Erythroblast (primary cell): ENCODE data around the gene APC.
A peak's percentile ranks its signal among the peaks of the same experiment; 100 is the strongest.
"Not testable (repeated sequence)": the region's sequence is repeated elsewhere in the genome, so short reads cannot be mapped to it uniquely, and the experiment has no call there.

Experiments
- DNase-seq, 2 experiments: peaks; one replicate each; lab custom pipeline; 2025; lab: John Stamatoyannopoulos, UW
- GATA1 ChIP-seq: IDR thresholded peaks from 2 replicates; pipeline ENCODE4 v1.6.1; 2011; ENCODE audit warnings: low read depth, mild to moderate bottlenecking, control low read depth, low read length, moderate library complexity
- POLR2A ChIP-seq: IDR thresholded peaks from 2 replicates; pipeline ENCODE4 v1.6.1; 2011; ENCODE audit warnings: mild to moderate bottlenecking, low read length

The APC gene

DNA sequence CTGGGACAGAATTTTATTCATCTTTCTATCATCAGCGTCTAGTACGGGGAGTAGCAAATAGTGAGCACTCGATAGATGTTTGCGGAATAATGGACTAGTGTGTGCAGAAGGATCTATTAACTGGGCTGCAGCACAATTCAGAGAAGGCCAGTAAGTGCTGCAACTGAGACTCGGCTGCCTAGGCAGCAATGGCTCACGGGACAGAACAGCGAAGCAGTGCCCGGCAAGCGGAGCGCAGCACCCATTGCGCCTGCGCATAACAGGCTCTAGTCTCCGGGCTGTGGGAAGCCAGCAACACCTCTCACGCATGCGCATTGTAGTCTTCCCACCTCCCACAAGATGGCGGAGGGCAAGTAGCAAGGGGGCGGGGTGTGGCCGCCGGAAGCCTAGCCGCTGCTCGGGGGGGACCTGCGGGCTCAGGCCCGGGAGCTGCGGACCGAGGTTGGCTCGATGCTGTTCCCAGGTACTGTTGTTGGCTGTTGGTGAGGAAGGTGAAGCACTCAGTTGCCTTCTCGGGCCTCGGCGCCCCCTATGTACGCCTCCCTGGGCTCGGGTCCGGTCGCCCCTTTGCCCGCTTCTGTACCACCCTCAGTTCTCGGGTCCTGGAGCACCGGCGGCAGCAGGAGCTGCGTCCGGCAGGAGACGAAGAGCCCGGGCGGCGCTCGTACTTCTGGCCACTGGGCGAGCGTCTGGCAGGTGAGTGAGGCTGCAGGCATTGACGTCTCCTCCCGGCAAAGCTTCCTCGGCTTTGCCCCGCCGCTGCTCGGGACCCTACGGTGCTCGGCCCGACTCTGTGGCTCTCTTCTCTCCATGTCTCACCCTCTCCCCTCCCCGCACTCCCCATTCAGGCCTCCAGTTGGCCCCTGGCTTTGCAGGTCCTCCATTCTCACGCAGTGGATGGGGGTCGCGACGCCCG is 30.2 kb upstream of the APC start:
- TF ChIP-seq POLR2A (peak; percentile 93), GATA1 (no peak)
- peak; percentile 98 to 99 for DNase-seq

DNA sequence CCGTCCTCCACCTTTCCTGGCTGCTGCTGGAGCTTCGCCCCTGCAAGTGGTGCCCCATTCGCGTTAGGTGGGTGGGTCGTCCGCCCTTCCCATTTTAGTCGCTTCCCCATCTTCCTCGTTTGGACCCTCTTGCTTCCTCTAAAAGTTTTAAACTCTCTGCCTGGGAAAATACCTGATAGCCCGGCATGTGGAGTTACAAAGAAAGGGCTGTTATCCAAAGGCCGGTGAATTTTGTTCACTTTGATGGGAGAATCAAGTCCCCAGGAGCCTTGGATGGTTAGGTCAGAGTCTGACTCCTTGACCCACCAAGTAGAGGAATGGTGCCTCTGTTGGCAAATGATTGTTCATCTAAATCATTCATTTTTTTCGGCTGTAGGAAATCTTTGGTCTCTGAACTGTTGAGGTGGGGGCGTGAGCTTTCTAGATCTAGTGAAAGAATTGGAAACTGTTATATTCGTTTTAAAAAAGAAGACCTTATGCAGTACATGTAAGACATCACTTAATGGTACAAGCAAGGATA is 29.5 kb upstream of the APC start:
- TF ChIP-seq POLR2A = no peak
- no peak for TF ChIP-seq GATA1
- DNase-seq = peak in 1 of 2 experiments; percentile 37

- TF ChIP-seq GATA1 (no peak), POLR2A (no peak)
- DNase-seq = no peak
These were observed 28.3 kb upstream of the APC start for GRCh38 chr5:112709416-112709815.

DNA sequence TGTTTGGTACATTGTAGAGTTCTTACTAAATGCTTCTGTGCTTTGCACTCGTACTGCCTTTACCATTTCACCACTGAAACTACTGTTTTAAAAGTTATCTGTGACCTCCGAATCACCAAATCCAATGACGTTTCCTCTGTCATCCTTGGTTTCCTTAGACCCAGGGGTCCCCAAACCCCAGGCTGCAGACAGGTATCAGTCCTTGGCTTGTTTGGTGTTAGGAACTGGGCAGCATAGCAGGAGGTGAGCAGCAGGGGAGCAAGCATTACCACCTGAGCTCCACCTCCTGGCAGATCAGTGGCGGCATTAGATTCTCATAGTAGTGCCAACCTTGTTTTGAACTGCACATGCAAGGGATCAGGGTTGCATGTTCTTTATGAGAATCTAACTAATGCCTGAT is 26.8 kb upstream of the APC start:
- no peak for TF ChIP-seq GATA1
- TF ChIP-seq POLR2A = no peak
- no peak for DNase-seq

DNA sequence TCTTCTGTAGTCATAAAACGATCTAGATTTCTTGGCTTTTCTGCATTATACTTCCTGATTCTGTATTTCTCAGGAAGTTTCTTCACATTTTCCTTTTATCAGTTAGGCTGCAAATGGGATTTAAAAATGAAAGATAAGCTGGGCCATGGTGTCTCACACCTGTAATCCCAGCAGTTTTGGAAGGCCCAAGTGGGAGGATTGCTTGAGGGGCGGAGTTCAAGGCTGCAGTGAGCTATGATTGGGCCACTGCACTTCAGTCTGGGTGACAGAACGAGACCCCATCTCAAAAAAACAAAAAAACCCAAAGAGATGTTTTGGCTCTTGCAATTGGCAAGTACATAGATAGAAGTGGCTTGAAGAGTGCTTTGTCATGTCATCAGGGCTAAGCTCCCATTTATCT is 26.2 kb upstream of the APC start:
- DNase-seq = peak in 1 of 2 experiments; percentile 23
- TF ChIP-seq POLR2A = no peak
- no peak for TF ChIP-seq GATA1

DNA sequence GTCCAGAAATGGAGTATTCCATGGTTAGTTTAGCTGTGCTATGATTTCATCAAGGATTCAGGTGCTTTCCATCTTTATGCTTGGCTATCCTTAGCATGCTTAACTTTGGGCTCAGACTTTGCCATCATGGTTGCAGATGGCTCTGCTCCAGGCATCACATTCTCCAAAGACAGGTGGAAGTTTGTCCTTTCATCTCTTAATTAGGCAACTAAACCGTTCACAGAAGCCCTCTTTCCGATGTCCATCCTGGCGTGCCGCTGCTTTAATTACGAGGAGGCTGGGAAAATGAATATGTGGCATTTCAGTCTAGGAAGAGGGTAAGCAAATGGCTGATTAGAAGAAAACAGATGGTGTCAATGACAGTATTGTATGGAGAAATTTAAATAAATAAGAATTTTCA is 24.5 kb upstream of the APC start:
- no peak for TF ChIP-seq GATA1
- no peak for TF ChIP-seq POLR2A
- DNase-seq = no peak

DNA sequence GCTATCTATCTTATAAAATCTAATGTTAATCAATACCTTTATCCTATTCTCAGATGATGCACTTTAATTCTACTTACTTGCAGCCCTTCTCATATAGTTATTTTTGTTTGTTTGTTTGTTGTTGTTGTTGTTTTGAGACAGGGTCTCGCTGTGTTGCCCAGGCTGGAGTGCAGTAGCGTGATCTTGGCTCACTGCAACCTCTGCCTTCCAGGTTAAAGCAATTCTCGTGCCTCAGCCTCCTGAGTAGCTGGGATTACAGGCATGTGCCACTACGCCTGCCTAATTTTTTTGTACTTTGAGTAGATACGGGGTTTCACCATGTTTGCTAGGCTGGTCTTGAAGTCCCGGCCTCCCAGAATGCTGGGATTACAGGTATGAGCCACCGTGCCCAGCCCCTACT is 20.8 kb upstream of the APC start:
- DNase-seq = not testable (repeated sequence)

DNA sequence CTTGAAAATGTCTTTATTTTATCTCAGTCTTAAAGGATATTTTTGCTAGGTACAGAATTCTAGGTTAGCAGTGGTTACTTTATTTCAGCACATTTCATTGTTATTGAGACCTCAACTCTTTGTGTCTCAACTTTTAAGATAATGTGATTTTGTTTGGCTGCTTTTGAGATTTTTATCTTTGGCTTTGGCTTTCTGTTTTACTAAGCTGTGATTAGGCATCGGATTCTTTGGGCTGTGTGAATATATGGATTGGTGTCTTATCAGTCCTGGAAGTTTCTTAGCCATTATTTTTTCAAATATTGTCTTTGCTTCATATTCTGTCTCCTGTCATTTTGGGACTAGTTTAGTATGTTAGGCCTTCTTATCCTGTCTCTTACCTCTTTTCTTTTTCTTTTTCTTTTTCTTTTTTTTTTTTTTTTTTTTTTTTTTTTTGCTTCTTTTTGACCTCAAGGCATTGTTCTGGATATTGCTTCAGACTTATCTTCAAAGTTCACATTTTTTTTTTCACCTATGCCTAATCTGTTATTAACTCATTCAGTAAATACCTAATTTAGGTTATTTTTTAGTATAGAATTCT is 20.1 kb upstream of the APC start:
- TF ChIP-seq POLR2A = no peak
- no peak for TF ChIP-seq GATA1
- no peak for DNase-seq

DNA sequence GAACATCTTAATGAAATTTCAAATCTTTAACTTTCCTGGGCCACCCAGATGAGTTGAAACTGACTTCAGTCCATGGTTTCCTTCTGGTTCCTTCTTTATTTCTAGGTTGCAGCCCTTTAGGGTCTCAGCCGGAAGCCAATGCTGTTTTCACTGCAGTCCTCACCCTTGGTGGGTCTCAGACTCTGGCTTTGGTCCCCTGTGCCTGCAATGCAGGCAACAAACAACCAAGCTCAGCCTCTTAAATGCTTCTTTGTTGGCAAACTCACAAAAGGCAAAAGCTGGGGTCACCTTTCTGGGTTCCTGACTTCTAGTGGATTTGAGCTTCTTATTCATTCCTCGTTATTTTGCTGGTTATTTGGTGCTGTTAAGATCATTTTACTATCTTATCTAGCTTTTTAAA is 19.3 kb upstream of the APC start:
- TF ChIP-seq GATA1 (no peak), POLR2A (no peak)
- no peak for DNase-seq

- TF ChIP-seq POLR2A = no peak
- no peak for TF ChIP-seq GATA1
- no peak for DNase-seq
These were observed 17.1 kb upstream of the APC start for GRCh38 chr5:112720576-112720975.

GRCh38 chr5:112724901-112725300 is 12.8 kb upstream of the APC start:
- DNase-seq = no peak
- TF ChIP-seq POLR2A = no peak

DNA sequence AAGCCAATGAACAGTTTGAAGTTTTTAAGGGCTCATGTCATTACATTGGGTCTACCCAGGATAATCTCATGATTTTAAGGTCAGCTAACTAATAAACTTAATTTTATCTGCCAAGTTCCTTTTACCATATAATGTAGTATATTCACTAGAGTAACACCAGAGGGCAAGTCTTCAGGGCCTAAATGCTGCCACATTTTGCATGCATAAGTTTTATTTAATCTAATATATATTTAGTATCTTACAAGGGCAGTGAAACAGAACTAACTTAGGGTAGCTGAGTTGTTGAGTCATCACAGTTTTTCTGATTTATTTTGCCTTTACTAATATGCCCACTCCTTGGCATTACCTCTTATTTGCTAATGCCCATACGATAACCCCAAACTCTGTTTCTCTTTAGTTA is 8.1 kb upstream of the APC start:
- DNase-seq = no peak

DNA sequence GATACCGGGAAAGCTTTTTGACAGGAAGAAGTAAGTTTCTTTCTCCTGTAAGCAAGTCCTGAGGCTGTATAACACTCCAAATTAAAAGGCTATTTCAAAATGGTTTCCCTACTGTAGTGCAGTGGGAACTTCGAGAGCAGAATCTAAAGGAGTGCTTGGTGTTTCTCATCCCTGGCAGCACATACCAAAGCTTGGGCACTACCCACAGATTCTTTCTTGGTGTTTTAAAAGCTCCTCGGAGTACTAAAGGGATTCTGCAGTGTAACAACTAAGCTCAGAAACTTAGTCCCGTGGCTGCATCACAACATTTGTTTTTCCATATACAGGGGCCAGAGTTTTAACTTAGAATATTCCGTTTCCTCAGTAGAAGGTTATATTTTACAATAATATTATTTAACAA is 5.6 kb upstream of the APC start:
- DNase-seq = no peak
- TF ChIP-seq GATA1 = no peak
- no peak for TF ChIP-seq POLR2A

More for the DNA sequence above, 8.1 kb upstream of the APC start:
- TF ChIP-seq POLR2A = no peak
- no peak for TF ChIP-seq GATA1

DNA sequence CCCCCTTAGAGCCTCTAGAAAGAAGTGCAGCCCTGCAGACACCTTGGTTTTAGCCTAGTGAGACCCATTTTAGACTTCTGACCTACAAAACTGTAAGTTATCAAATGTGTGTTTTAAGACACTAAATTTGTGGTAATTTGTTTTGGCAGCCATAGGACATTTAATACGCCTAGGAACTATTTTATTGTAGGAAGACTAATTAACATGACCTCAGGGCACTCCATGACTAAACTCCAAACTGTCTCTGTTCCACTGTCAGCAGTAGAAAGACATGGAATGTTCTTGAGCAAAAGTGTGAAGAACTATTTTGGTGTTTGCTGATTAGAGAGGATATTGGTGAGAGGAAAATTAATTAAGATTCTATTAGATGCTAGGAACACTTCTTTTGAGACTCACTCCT is 4.1 kb upstream of the APC start:
- no peak for TF ChIP-seq POLR2A
- no peak for TF ChIP-seq GATA1
- no peak for DNase-seq
